Heart left ventricle (tissue), 13 donors: ENCODE data around the gene OSTF1.

Experiments used
- CTCF ChIP-seq, 12 donors: fragments of 200-600 bp; sonication (generic) in 4 of 12; IDR thresholded peaks; one replicate each; pipeline versions ENCODE4 v1.5.0 to v1.8.0; 2018 to 2022; ENCODE audit warnings: antibody characterized with exemption in 12 of 12, mild to moderate bottlenecking in 5 of 12
- POLR2A ChIP-seq, 2 donors: fragments of 450-650 bp; IDR thresholded peaks; one replicate each; pipeline ENCODE4 v1.6.1; 2017; ENCODE audit warnings: antibody characterized with exemption in 2 of 2, mild to moderate bottlenecking in 2 of 2, moderate library complexity in 2 of 2
- donor health status: ischemic (EF 13 %, LVEDD 7.1; RV severe dilation, severe dysfunction).
- donor health status: DM: no; HTN: yes; CAD: no.
- donor health status: DM: no; HTN: no; CAD: no.
- donor health status: ischemic (EF 25% LVEDD 6.9; RV normal size, moderate dysfunction).
- donor health status: ischemic (EF 25% LVEDD 5.7; RV mildly dilated, moderate dysfunction).
- donor health status: ischemic (EF 35%, LVEDD 5.7; RV mildly dilated, moderate dysfunction).
- donor health status: nonischemic (EF 11% LVEDD 7.7; RV severe dilation, severe dysfunction).
- donor health status: DM: yes; HTN: yes; CAD: no.
- donor health status: PGD.
- donor health status: ischemic (EF 29% LVEDD 5.4; RV normal size, mild dysfunction).
- donor health status: nonischemic (EF 23%, LVEDD 6.1; RV moderate dilation, normal function).

GRCh38 chr9:75090579-75090978 lies 2.3 kb downstream of the OSTF1 start:
- no peak for TF ChIP-seq CTCF (IDR thresholded peaks at IDR 0.05)
- no peak for TF ChIP-seq POLR2A (IDR thresholded peaks at IDR 0.05)
